Upper lobe of left lung (tissue), 4 donors: ENCODE data around the gene COPS6.

Experiments
- CTCF ChIP-seq, 6 experiments: fragments of 450-650 bp in 4 of 6; fragments of 200-600 bp in 2 of 6; sonication (generic) in 2 of 6; IDR thresholded peaks; one replicate each; pipeline ENCODE4 v1.5.1; 2016 to 2019; ENCODE audit warnings: antibody characterized with exemption in 6 of 6
- POLR2AphosphoS5 ChIP-seq, 2 donors: sonication (generic); formaldehyde crosslinking; IDR thresholded peaks; one replicate each; pipeline ENCODE4 v1.5.1; 2017; ENCODE audit warnings: antibody characterized with exemption in 2 of 2

- TF ChIP-seq CTCF (IDR thresholded peaks at IDR 0.05) (no peak), POLR2AphosphoS5 (IDR thresholded peaks at IDR 0.05) (no peak)
These were observed 9.7 kb upstream of the COPS6 start for GRCh38 chr7:100079024-100079560.
